ENCODE results near the gene AGBL2. TPM values are rescaled to one million over a fixed set of nuclear protein-coding genes. Genes with fewer than 3 reads are reported as not detected.

The AGBL2 gene
- total and polyA plus RNA-seq, 9 of the 15 experiments (the other 6 are each of a cell fraction or from before 2014, with no cell fraction given): 0.57 to 6.5 (median 1.3) TPM

GRCh38 chr11:47620836-47621378 lies 94.3 kb downstream of the AGBL2 start (continued):
- TF ChIP-seq TEAD4 (IDR thresholded peaks at IDR 0.05; ENCODE audit: low read length) (no peak), TEAD4 (CRISPR knock-in tag; IDR thresholded peaks at IDR 0.05; ENCODE audit: borderline replicate concordance) (no peak), ZC3H11A (IDR thresholded peaks at IDR 0.05; ENCODE audit: low read depth, low read length) (no peak), MBD1 (CRISPR knock-in tag; IDR thresholded peaks at IDR 0.05) (no peak)

- FAIRE-seq: no peak
Measured at GRCh38 chr11:47617417-47617809, 97.8 kb downstream of the AGBL2 start.

More at GRCh38 chr11:47617417-47617809, 97.8 kb downstream of the AGBL2 start:
- ATAC-seq: no peak
- H3K9me3 ChIP-seq (replicated peaks; ENCODE audit: control insufficient read depth, insufficient read depth, low read depth, low read length): no peaks in the 10 kb centered on the region
- intact Hi-C loops (cut with micrococcal nuclease) (loop anchor here (1.0 to 10.0 kb wide), 5 partner anchors 67 to 243 kb away; partner anchors contain the start of gene SPI1), in situ Hi-C loops (cut with MboI) (no loop called here)
- H3K79me2 ChIP-seq (ENCODE audit: control insufficient read depth, insufficient read depth, low read length): no peaks in the 10 kb centered on the region
- no peak for DNase-seq (ENCODE audit: extremely low read depth in 1 of 4, low spot score in 3 of 4)
- TF ChIP-seq ZFP91 (CRISPR knock-in tag; IDR thresholded peaks at IDR 0.05): no peak
- TF ChIP-seq ZNF511 (CRISPR knock-in tag; IDR thresholded peaks at IDR 0.05): no peak
- no peak for TF ChIP-seq SLC30A9 (CRISPR knock-in tag; IDR thresholded peaks at IDR 0.05)
- TF ChIP-seq ZNF551 (CRISPR knock-in tag; IDR thresholded peaks at IDR 0.05): no peak
- no peak for TF ChIP-seq BRD9 (IDR thresholded peaks at IDR 0.05; ENCODE audit: low read depth, partially characterized antibody)
- TF ChIP-seq ZNF23 (CRISPR knock-in tag; IDR thresholded peaks at IDR 0.05): no peak
- no peak for TF ChIP-seq NRF1 (conservative IDR thresholded peaks at IDR 0.05 in 1 of 2, IDR thresholded peaks at IDR 0.05 in 1 of 2)
- TF ChIP-seq HNRNPK (IDR thresholded peaks at IDR 0.05; ENCODE audit: low read depth, low read length, poor library complexity, severe bottlenecking): no peak
- TF ChIP-seq POLR3G (IDR thresholded peaks at IDR 0.05; ENCODE audit: extremely low read depth, insufficient read length, insufficient replicate concordance): no peak
- no peak overlapping the region for H3K9ac ChIP-seq (ENCODE audit: insufficient read depth in 1 of 2, low read depth in 2 of 2, low read length in 2 of 2)
- H3K36me3 ChIP-seq (ENCODE audit: control insufficient read depth, insufficient read depth, low read length): peaks cover 53% of the 10 kb centered on the region
- POLR2A ChIA-PET: interaction anchor here (0.7 to 1.3 kb wide), 5 partner anchors 10 to 39 kb away, joined by 3 to 9 read pairs (median 3); partner anchors contain the start of genes FAM180B, KBTBD4 and NDUFS3
- no peak overlapping the region for H2AFZ ChIP-seq (ENCODE audit: low read depth, low read length)
- 49% methylated on average over 3 of the region's 3 CpGs for WGBS (ENCODE audit: insufficient coverage, low coverage, missing lambda C conversion rate)
- H3K27ac ChIP-seq (ENCODE audit: extremely low read depth, low read depth, low read length): no peak overlapping the region
- CTCF ChIA-PET (ENCODE audit: low intra/inter-chr PET ratio): interaction anchor here (0.7 to 1.7 kb wide), 5 partner anchors 66 to 243 kb away, joined by 3 to 7 read pairs (median 3); no protein-coding TSS in a partner anchor
- BruUV-seq (replicated peaks): no TSS peak
- H3K27me3 ChIP-seq (ENCODE audit: control insufficient read depth in 2 of 2, insufficient read depth in 2 of 2, low read length in 2 of 2): no peaks in the 10 kb centered on the region
- no peak overlapping the region for H3K4me3 ChIP-seq
- H3K4me1 ChIP-seq (replicated peaks in 1 of 2; ENCODE audit: control insufficient read depth in 2 of 2, insufficient read depth in 2 of 2, low read length in 2 of 2): no peaks in the 10 kb centered on the region
- no peaks in the 10 kb centered on the region for H3K9me1 ChIP-seq (ENCODE audit: control insufficient read depth, insufficient read depth, low read length)
- H4K20me1 ChIP-seq (replicated peaks; ENCODE audit: control insufficient read depth, insufficient read depth, low read length): no peaks in the 10 kb centered on the region
- H3K4me2 ChIP-seq (ENCODE audit: insufficient read depth, low read length): no peak overlapping the region

Data from K562 (cell line).